ENCODE measurements around the gene SERP1.

SERP1 gene

DNA sequence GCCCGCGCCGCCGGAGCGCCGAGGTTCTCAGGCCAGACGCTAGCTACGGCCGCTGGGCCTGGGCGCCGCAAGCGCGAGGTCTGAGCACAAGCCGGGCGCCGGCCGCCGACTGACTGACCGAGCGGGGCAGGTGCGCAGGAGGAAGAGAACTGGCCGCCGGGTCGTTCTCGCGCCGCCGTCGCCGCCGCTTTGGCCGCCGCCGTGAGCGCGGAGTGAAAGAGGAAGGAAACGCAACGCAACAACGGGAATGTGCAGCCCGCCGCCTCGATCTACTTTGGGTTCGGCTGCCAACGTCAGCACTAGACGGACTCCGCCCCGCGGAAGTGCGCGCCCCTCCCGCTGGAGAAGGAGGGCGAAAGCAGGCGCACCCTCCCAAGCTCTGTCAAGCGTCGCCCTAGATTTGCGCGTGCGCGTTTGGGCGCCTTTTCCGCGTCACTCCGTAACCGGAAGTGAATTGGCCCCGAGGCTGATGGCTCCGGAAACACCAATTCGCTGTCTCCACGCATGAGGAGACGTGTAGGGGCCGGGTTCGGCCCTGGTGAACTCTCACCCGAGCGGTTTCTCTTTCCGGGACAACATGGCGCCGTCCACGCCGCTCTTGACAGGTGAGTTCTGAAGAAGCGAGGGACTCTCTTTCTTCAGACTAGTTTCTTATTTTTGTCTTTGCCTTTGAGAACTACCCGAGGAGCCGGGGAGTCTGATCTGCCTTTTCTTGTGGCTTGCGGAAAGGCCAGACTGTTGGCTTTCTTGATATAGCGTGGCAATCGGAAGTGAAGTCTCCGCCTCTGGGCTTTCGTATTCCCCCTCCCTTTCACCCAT lies at the start of gene SERP1, which contains the start of gene EIF2A:
TSS of gene SERP1 (minus strand) at position 271 of the 819 bp plus-strand sequence. CDS start 361 bp downstream, outside the sequence.
TSS of gene EIF2A (plus strand) at position 562 of the 819 bp plus-strand sequence. CDS start at position 578, 16 bp downstream.
- DNase-seq (ENCODE audit: low read depth) = peak; percentile 99
- TF ChIP-seq, protein P1, sequence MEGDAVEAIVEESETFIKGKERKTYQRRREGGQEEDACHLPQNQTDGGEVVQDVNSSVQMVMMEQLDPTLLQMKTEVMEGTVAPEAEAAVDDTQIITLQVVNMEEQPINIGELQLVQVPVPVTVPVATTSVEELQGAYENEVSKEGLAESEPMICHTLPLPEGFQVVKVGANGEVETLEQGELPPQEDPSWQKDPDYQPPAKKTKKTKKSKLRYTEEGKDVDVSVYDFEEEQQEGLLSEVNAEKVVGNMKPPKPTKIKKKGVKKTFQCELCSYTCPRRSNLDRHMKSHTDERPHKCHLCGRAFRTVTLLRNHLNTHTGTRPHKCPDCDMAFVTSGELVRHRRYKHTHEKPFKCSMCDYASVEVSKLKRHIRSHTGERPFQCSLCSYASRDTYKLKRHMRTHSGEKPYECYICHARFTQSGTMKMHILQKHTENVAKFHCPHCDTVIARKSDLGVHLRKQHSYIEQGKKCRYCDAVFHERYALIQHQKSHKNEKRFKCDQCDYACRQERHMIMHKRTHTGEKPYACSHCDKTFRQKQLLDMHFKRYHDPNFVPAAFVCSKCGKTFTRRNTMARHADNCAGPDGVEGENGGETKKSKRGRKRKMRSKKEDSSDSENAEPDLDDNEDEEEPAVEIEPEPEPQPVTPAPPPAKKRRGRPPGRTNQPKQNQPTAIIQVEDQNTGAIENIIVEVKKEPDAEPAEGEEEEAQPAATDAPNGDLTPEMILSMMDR (IDR thresholded peaks at IDR 0.05; ENCODE audit: insufficient read depth, low read depth, low read length, missing control alignments) = no peak
- H3K4me3 ChIP-seq (ENCODE audit: low read length) = peak within 1 kb of the TSS; percentile 84

DNA sequence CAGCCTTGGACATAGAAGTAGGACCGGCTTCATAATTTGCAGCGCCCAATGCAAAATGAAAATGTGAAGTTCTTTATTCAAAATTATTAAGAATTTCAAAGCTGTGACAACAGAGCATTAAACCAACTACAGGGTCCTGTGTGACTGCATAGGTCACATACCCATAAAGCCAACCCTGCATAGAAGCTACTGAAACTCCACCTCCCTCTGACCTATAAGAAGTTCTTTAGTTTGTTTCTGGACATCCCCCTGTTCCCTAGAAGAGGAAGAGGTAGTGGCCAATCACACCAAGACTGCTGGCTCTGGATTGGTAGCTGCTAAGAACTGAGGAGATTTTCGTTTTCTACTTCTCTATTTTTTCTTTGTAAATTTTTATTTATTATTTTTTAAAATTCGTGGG lies 47.9 kb upstream of the SERP1 start:
- TF ChIP-seq, protein P1 (IDR thresholded peaks at IDR 0.05; ENCODE audit: insufficient read depth, low read depth, low read length, missing control alignments) = no peak
- DNase-seq (ENCODE audit: low read depth) = no peak

DNA sequence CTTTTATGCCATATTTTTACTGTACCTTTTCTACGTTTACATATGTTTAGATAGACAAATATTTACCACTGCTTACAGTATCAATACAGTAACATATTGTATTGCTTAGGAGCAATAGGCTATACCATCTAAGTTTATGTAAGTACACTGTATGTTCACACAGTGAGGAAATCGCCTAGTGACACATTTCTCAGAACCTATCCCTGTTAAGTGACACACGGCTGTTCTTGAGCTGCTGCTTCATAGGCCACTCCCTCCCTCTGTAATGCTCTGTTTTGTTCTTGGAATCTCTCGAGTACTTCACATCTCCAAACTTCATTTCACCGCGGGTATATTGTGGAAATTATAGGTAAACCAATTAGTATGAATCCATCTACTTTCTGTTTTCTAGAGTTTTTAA lies 43.5 kb upstream of the SERP1 start:
- TF ChIP-seq, protein P1 (IDR thresholded peaks at IDR 0.05; ENCODE audit: insufficient read depth, low read depth, low read length, missing control alignments) = no peak
- DNase-seq (ENCODE audit: low read depth) = peak; percentile 69
- H3K4me3 ChIP-seq (ENCODE audit: low read length) = no peak overlapping the region

More for the DNA sequence above, 47.9 kb upstream of the SERP1 start:
- H3K4me3 ChIP-seq (ENCODE audit: low read length) = no peak overlapping the region

DNA sequence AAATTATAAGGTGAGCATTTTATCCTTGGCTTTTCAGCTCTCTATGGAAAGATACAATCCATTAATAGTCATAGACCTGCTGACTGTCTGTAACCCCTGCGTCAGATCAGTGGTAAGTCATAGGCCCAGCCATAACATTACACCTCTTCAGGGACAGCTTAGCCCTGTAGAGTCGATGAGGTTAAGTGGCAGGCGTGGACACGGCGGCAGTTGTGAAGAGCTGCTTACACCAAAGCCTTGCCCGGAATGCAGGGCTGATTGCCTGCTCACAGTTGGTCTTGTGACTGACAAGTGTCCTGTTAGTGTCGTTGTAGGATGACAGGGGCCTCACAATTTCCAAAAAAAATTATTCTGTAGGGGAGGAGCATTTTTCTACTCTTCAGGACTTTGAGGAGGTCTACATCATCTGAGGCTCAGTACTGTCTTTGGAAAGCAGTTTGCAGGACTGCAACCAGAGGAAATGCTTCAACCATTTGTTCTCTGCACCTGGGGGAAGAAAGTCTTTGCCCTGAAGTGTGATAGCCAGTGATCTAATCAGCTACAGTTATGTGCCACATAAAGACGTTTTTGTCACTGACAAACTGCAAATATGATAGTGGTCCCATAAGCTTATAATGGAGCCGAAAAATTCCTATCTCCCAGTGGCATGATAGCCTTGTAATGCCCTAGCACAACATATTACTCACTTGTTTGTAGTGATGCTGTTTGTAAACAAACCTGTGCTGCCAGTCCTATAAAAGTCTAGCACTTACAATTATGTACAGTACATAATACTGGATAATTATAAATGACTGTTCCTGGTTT lies 41.9 kb upstream of the SERP1 start:
- DNase-seq (ENCODE audit: low read depth) = peak; percentile 6
- TF ChIP-seq, protein P1 (IDR thresholded peaks at IDR 0.05; ENCODE audit: insufficient read depth, low read depth, low read length, missing control alignments) = no peak
- H3K4me3 ChIP-seq (ENCODE audit: low read length) = no peak overlapping the region

DNA sequence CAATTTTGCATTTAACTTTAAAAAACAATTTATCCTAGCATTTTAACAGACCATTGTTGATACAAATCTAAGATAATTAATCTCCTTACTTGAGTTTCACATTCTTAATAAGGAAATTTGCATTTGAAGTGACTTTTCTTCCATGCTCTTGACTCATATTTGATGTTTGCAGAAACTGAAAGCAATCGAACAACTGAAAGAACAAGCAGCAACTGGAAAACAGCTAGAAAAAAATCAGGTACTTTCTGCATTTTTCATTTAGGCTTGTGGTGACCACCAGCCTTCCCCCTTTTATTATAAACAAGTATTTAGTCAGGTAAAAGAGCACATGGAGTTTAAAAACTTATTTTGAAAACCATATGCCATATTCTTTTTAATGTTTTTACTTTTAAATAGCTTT lies 36.7 kb upstream of the SERP1 start:
- TF ChIP-seq, protein P1 (IDR thresholded peaks at IDR 0.05; ENCODE audit: insufficient read depth, low read depth, low read length, missing control alignments) = no peak
- no peak for DNase-seq (ENCODE audit: low read depth)
- H3K4me3 ChIP-seq (ENCODE audit: low read length) = no peak overlapping the region

DNA sequence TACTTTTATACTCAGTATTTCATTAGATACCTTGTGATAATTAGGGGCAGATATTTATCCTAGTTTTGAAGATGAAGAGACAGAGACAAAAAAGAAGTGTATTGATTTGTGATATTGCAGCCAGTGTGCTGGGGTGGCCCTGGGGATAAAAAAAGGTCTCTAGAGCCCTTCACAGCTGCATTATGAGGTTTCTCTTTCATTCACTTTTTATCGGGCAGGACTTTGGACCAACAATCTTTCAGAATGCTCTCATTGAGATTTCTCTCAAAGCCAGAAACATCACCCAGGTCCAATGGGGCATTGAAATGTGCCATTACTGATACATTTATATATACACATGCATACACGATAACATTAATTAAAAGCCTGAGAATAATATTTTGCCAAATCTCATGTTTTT lies 36.3 kb upstream of the SERP1 start:
- H3K4me3 ChIP-seq (ENCODE audit: low read length) = no peak overlapping the region
- TF ChIP-seq, protein P1 (IDR thresholded peaks at IDR 0.05; ENCODE audit: insufficient read depth, low read depth, low read length, missing control alignments) = no peak
- DNase-seq (ENCODE audit: low read depth) = no peak
